Stimulated activated naive CD4-positive, alpha-beta T cell treated with Interleukin-2 at 50 U/mL for 16 hours (primary cell): ENCODE measurements around the gene COLGALT1.

ENCODE experiments used
- DNase-seq: peaks from one replicate; lab custom pipeline; 2025; lab: John Stamatoyannopoulos, UW

The COLGALT1 gene

DNA sequence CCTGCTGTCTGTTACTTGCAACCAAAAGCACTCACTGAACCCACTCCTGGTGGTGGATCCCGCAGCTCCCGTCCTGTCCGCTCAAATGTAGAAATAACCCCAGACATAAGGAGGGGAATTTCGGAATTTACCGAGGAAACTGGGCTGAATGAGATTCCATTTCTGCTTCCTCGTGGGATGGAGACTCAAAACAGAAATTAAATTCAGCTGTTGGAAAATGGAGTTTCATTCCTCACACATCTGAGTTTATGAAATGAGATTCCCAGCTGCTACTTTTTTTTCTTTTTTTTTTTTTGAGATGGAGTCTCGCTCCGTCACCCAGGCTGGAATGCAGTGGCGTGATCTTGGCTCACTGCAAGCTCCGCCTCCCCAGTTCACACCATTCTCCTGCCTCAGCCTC lies 44.3 kb downstream of the COLGALT1 start:
- no peak for DNase-seq

DNA sequence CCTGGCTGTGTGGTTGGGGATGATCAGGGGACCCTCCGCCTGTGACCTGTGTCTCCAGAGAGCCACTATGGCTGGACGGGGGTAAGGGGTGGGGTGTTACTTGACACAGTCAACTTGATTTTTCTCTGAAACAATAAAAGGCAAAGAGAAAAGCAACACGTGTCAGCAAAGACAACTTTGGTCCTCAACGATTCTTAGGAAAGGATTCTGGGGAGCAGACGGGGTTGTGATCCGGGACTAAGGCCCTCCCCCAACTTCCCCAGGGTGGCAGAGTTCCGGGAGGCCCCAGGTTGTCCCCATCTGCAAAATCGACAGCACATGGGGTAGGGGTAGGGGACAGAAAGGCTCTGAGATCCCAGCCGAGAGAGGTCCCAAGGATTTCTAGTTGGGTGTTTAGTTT lies 46.2 kb downstream of the COLGALT1 start:
- DNase-seq, result no peak

DNA sequence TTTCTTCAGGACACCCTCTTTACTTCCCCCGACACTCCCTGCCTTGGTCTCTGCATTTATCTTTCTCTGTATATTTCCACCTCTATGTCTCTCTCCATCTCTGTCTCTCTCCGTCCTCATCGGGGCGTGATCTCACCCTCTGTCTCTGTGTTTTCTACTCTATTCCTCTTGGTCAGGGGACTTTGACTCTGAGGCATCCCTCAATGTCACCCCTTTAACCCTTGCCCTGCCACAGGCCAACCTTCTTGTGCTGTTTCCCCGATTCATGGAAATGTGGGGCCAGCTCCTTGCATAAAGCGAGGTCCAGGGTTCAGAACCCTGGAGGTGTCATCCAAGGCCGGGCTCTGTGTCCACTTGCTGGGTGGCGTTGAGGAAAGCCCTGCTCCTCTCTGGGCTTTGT lies 46.8 kb downstream of the COLGALT1 start:
- DNase-seq, result no peak

DNA sequence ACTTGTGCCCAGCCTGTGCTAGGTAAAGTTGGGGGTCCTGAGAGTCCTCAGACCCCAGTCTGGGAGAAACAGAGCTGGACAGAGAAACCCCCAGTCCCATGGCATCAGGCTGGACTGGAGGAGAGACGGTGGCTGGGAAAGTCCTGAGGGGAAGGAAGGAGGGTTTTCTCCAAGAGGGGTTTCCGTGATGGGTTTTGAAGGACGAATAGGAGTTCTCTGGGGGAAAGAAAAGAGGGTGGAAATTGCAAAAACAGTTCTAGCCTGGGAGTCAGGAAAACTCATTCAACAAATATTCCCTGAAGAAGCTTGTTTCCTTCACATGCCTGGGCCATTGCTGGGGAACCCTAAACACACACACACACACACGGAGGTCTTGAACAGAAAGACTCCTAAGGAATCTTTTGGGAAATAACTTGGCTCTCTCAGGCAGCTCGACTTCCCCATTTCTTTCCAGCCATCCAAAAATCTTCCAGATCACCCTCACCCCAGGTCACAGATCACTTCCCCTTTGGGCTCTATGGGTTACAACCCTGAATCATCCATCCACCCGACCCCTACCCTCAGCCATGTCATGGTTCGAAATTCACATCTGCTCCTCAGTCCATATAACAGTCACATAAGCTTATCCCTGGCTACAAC lies 47.5 kb downstream of the COLGALT1 start:
- no peak for DNase-seq

DNA sequence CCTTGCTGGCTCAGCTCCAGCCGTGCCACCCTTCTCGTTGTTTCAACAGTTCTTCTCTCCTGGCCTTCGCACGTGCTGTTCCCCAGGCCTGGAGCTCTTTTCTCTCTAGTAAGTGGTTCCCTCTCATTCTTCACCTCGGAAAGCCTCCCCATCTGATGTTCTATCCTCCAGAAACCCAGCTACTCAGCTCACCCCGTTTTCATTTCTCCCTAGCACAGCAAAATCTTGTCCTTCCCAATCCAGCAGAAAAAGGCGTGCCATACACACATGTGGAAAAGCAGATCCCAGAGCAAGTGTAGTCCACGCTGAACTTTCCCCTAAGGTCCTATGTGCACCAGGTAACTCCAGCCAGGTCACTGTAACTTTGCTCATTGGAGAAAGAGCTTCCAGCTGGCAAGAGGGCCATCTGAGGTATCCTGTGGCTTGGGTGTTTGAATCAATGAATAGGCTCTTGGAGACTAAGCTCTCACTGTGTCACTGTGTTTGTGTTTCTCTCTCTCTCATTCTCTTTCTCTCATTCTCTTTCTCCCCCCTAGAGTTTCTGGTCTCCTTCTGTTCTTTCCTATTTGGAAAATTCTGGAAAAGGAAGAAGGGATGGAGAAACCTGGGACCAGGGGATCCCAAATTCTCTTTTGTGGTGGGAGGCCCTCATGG lies 49.0 kb downstream of the COLGALT1 start:
- DNase-seq, result no peak

DNA sequence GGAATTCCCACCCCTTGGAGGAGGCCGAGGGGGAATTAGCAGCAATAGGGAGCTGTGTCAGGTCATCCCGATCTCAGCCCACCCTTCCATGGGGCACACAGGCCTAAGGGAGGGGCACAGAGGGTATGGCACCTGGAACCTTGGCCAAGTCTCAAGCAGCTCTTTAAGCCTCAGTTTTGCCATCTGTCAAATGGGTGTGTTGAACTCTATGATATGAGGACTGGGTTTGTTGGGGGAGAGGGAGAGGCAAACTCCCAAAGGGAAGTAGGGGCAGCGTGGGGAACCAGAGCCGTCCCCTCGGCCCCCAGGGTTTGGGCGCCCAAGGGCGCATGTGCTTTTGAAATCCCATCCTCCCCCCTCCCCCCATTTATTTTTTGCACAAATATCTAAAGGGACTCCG lies 49.7 kb downstream of the COLGALT1 start:
- no peak for DNase-seq

DNA sequence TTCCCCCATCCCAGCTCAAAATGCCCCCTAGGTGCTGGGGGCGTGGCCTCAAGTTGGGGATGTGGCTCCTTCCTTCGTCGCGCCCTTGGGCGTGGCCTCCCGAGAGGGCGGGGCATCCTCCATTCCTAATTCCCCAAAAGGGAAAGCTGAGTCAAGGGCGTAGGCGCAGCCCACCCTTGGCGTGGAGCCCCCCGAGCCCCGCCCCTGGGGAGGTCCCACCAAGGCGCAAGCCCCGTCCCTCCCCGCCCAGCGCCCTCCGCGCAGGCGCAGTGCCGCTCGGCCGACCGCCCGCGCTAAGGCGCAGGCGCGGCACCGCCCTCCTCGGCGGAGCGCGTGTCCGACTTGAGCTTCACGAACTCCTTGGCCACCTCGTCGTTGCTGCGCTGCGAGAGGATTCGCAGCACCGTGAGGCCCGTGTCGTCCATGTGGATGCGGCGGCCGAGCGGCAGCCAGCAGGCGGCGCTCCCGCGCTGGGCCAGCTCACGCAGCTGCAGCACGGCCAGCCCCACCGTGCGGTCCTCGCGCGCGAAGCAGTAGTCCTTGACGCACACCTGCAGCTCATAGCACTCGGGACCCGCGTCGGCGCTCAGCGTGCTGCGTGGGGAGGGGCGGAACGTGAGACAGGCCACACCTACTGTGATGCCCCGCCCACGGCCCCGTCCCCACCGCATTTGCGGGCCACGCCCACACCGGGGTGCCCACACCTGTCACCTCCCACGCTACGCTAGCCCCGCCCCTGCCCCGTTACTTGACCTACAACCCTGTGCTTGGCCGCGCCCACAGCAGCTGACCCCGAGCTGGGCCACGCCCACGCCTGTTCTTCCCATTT lies 50.5 kb downstream of the COLGALT1 start:
- peak; percentile 65 for DNase-seq

DNA sequence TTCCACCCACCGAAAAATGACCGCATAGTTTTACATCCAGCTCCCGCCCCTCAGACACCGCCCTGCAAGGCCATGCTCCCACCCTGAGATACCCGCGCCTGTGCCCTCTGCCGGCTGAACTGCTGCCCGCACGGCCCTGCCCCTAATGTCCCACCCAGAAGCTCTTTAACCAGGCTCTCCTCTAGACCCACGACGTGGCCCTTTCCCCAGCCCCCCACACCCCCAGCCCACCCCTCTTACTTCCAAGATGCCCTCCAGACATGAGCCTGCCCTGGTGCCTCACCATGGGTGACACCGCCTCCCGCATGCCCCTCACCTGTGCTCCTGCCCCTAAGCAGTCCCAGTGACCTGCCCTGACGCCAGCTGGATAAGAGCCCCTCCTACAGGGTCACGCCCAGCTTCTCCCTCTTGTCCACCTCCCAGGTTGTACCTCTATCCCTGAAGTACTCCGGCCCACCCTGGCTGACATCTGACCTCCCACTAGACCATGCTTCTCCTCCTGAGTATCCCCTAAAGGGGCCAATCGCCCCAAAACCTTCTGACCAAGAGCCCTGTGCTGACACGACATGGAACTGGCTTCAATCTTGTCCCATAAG lies 51.2 kb downstream of the COLGALT1 start:
- DNase-seq, result no peak

DNA sequence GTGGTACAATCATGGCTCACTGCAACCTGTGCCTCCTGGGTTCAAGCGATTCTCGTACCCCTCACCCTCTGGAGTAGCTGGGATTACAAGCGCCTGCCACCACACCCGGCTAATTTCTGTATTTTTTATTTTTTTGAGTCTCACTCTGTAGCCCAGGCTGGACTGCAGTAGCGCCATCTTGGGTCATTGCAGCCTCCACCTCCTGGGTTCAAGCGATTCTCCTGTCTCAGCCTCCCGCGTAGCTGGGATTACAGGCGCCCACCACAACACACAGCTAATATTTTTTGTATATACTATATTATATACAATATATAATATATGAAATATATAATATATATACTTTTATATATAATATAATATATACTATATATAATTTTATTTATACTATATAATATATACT lies 52.5 kb downstream of the COLGALT1 start:
- no peak for DNase-seq

DNA sequence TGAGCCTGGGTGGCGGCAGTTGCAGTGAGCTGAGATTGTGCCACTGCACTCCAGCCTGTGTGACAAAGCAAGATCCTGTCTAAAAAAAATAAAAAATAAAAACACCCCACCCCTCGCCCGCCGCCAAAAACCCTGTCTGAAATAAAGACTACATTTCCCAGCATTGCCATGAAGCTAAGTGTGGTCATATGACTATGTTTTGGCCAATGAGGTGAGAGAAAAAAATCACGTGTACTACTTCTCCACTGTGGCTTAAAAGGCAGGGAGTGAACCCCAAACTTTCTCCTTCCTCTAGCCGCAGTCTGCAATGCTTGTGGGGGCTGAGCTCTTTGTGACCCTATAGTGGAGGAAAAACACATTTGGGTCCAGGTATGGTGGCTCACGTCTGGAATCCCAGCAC lies 54.9 kb downstream of the COLGALT1 start:
- no peak for DNase-seq

DNA sequence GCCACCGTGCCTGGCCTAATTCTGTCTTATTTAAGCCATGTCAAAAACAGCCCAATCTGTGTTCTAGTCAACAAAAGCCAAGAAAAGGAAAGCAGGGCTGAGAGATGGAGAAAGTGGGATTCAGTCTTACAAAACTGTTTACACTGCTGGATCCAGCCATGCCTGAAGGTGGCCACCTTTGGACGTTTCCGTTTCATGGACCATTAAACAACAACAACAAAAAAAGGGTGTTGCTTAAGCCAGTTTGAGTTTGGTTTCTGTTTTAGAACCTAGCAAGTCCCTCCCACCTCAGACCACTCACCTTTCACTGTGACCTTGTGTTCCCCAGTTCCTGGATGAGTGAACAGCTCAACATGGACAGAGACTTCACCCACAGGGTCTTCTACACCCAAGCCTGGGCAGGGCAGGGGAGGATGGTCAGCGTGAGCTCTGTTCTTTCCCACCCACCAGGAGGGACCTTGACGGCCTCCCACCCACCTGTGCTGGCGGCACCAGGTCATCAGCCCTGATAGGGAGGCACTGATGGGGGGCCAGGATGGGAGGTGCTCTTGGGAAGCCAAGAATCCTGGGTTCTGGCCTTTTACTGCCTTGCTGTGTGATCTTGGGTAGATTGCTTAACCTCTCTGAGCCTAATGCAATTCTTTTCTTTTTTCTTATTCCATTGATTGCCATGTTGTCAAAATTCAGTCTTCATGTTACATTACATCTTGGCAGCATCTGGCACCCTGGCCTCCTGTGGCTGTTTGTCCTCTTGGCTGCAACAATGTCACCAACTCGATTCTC lies 56.2 kb downstream of the COLGALT1 start:
- DNase-seq, result no peak

DNA sequence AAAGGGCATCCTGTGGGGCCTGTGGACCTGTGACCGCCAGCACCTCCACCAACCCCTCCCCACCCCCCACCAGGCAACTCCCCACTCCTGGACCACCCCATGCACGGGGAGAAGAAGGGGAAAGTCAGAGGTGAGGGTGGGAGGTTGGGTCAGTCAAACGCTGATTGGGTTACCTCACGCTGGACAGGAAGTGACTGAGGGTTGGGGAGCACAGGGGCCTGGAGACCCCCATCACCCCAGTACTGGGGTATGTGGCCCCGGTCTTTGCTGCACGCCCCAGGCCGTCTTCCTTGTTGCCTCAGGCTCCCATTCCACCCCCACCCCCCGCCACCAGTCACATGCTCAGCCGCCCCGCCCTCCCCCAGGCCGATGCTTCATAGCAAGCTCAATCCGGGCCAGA lies 59.0 kb downstream of the COLGALT1 start:
- no peak for DNase-seq

DNA sequence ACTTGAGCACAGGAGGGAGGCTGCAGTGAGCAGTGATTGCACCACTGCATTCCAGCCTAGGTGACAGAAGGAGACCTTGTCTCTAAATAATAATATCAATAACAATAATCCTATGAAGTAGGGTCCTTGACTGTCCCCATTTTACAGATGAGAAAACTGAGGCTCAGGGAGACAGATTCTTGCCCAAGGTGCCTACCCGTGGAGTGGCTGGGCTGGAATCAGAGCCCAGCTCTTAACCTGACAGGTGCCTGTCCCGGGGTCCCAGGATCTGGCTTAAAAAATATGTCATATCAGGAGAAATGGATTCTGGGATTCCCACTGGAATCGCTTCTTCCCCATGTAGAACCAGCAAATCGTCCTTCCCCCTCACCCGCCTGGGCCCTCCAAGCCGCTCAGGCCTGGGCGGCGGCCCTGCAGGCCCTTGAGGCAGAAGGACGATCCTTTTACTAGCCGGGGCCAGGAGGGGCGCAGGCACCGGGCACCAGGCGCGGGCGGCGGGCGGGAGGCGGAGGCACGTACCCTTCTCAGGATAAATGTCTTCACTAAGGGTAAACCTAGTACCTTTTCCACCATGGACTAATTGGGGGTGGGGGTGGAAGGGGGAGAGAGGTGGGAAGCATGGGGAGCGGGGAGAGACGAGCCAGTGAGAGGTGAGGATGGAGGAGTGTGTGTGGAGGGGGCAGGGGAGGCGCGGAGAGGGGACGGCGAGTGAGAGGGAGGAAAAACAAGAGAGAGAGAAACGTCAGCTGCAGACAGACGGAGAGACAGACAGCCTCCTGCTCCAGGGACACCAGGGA lies 60.6 kb downstream of the COLGALT1 start:
- DNase-seq, result no peak

DNA sequence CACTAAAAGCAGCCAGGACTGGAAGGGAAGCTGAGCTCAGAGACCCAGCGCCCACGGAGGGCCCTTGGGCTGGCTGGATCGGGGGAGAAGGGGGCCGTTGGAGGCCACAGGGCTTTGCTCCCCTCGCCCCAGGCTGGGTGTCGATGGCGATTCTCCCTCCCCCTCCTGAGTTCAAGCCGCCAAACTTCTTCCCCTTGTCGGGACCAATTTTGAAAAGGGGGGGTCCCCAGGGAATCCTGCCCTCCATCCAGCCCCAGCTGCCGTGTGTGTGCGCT lies 61.2 kb downstream of the COLGALT1 start:
- no peak for DNase-seq

DNA sequence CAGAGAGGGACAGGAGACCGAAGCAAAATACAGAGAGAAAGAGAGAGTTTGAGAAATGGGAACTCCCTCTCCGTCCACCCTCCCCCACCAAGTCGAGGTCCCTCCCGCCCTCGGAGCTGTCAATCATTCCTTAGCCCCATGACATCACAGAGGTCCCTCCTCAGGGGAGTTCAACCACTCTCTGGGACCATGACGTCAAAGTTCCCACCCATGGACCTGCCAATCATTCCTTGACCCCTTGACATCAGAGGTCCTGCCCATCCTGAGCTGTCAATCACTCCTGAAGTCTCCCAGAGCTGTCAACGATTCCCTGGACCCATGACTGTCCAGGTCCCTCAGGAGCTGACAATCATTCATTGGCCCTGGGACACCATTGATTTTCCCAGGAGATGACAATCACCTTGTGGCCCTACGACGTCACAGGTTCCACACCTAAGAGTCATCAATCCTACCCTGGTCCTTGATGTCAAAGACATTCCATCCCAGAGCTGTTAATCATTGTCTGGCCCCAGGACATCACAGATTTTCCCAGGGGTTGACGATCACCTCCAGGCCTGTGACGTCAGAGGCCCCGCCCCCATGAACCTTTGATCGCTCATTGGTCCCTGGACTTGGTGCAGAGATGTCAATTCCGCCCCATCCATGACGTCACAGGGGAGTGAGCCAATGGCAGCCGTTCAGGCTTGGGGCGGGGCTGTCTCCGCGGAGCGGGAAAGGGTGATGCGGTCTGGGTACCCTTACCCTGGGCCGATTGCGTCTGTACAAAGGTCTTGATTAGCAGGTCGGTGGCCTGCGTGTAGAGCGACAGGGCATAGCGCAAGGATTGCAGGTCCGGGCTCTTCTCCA lies 61.7 kb downstream of the COLGALT1 start:
- peak; percentile 1 for DNase-seq

DNA sequence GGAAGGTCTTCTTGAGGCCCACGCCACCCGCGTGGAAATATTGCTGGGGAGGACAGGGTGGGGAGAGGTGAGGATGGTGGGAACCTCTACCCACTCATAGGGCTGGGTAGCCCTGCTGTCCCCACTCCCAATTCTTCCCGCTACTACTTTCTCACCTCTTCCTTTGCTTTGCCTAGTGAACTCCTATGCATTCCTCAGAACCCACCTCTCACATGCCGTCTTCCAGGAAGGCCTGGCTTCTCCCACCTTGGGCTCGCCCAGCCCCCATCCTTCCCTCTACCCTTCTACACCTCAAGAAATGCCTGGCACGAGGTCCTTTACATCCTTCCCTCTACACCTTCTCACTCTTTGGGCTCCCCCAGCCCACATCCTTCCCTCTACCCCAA lies 62.4 kb downstream of the COLGALT1 start:
- no peak for DNase-seq

DNA sequence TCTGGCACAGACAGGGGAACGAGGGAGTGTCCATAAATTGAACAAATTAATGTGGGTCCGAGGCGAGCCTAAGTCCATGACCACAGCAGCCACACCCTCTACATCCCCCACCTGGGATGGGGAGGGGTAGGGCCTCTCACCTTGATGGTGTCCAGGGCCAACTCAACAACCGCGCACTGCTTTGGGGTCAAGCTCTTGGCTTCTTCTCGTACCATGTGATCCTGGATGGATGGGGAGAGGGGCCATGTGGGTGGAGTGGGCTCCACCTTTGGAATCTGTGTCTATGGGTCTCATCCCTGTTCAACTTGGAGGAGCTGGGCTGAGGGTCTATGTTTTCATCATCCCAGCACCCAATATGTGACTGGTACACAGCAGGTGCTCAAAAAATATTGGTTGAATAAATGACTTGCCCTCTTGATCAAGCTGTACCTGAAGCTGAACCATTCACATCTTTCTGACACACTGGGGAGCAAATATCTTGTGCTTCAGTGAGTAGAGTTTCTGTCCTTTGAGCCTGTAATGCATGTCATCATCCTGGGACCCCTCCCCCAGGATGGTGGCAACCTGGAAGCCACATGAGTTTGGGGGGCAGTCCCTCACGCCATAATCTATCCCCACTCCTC lies 62.9 kb downstream of the COLGALT1 start:
- DNase-seq, result no peak

DNA sequence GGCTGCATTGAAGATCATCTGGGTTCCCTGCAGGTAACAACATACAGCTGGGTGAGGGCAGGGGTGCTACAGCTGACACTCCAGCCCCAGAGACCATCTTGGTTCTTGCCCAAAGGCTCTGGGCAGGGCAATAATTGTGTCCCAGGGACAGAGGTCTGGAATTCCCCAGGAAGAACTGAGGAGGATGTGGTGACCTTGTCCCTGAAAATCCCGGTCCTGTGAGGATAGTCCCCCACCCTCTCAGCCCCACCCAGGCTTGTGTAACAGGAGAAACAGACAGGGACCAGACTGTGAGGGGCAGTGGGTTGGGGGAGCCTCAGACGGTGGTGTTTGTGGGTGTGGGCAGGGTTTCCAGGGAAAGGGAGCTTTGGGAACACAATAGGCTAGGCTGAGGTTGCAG lies 63.5 kb downstream of the COLGALT1 start:
- DNase-seq, result no peak

DNA sequence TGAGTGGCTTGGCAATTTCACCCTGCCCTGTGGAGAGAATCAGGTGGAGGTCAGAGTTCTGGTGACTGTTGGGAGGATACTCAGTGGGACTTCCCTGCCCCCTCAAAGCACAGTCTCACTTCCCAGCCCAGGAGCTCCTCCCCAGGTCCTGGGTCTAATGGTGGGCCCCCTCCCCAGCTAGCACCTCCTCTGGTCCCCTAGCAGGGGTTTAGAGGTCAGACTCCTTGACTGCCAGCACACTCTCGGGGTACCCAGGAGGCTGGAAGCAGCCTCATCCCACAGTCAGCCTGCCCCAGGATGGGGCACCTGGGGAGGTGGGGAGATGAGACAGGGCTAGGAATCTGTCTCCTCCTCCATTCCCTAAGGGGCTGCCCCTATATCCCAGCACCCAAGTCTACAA lies 65.2 kb downstream of the COLGALT1 start:
- DNase-seq, result no peak
